Hematopoietic multipotent progenitor cell treated with erythropoietin and hydrocortisone succinate and interleukin-3 and kit ligand, for 8 days (in vitro differentiated cells): ENCODE measurements around the gene FAM120A.

ENCODE experiments used
- DNase-seq: peaks from one replicate; pipeline ENCODE4 v3.0.0-alpha.2; 2015

The FAM120A gene

GRCh38 chr9:93597142-93597706, 145.7 kb downstream of the FAM120A start:
- DNase-seq = no peak

DNA sequence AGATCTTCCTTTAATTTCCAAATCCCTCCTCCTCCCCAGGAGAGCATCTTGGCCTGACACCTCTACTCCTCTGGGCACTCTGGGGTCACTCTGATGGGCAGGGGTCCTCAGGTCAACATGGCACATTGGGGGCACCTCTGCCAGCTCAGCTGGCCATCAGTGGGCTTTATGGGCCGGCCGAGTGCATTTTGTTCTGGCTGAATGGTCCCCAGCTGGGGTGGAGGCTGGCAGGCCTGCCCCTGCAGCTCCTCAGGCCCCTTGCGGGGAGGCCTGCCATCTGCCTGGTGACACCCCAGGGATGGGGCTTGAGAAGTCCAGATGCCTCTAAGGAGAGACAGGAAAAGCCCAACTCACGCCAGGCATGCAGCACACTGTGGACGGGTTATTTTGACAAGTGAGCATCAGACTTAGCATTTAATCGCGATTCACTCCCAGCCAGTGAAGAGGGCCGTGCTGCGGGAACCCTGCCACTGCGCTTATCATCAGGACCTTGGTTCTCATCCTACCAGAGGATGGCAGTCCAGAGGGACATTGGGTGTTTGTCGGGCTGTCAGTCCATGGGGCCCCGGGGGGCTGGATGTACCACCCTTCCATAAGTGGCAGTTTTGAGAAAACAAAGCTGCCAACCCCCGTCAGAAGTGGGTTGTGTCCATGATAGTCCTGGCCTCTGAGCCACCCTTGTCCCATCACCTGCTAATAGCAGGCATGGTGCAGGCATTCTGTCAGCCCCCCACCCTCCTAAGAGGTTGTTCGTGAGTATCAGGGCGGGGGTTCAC, 146.6 kb downstream of the FAM120A start:
- DNase-seq = no peak

- no peak for DNase-seq
These were observed 147.3 kb downstream of the FAM120A start for GRCh38 chr9:93598647-93599241.

DNA sequence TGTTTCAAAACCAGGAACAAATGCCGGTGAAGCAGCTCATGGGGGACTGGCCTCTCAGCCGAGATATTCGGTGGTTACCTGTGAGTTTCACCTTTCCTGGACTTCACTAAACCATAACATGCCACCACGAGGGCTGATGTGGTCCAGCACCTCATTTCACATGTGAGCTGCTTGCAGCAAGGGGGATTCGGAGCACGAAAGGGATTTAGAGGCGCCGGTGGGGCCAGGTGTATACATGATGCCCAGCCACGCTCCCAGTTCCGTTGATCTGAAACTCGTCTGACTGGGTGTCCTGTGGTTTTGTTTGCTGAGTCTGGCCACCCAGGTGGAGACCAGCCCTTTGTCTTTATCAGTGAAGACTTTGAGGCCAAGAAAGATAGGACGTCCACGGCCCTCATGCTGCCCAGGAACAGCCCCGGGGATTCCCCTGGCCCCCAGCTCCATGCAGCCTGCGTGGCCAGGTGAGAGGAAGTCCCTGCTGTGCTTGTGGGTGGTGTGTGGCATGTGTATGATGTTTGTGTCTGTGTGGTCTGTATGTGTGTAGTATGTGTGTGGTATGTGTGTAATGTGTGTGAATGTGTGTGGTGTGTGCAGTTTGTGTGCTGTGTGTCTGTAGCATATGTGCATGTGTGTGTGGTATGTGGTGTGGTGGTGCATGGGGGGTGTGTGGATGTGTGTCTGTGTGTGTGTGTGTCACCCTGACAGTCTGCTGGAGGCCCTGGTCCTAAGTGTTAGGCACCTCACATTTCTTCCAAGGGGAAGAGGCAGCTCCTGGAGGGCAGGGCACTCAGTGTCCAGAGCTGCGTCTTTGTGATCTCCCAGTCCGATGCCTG, 148.3 kb downstream of the FAM120A start:
- DNase-seq = no peak

DNA sequence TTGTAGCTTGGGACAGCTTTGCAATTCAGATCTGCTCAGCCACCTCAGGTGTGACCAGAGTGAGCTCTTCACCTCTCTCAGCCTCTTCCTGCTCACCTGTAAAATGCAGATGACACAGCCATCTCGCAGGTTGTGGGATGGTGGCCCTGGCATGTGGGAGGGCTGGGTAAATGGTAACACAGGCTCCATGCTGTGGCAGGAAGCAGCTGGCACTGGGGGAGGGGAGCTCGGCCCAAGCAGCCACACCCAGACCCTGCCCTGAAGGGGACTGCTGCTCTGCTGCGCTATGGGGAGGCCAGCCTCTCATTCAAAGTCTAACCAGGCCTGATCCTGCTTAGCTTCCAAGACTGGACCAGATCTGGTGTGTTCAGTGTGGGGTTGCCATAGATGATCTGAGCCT, 149.0 kb downstream of the FAM120A start:
- peak; percentile 66 for DNase-seq

- no peak for DNase-seq
These were observed 149.6 kb downstream of the FAM120A start for GRCh38 chr9:93601063-93601462.

- DNase-seq = no peak
These were observed 150.2 kb downstream of the FAM120A start for GRCh38 chr9:93601666-93602065.

DNA sequence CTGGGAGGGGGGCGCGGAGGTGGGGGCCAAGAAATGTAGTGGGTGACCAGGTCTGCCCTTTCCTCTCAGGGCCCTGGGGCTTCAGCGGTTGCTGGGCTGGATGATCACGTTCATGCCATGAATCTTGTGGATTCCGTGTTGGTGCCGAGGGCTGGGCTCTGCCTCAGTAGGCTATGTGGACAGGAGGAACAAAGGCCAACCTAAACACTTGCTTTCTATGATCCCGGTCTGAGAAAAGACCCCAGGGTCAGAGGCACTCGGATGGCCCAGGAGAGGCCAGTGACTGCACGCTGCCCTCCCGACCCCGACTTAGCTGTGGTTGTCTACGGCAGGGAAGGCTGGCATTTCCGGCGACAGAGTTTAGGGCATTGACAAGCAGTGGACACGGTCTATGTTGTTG, 151.5 kb downstream of the FAM120A start:
- no peak for DNase-seq

GRCh38 chr9:93603906-93604326, 152.4 kb downstream of the FAM120A start:
- no peak for DNase-seq

DNA sequence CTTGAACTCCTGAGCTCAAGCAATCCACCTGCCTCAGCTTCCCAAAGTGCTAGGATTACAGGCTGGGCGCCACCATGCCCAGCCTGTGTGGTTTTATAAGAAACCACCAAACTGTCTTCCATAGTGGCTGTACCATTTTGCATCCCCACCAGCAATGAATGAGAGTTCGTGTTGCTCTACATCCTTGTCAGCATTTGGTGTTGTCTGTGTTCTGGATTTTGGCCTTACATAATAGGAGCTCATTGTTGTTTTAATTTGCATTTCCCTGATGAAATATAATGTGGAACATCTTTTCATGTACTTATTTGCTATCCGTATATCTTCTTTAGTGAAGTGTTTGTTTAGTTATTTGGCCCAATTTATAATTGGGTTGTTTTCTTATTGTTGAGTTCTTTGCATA, 154.7 kb downstream of the FAM120A start:
- DNase-seq = no peak

- no peak for DNase-seq
These were observed 158.7 kb downstream of the FAM120A start for GRCh38 chr9:93610206-93610605.

DNA sequence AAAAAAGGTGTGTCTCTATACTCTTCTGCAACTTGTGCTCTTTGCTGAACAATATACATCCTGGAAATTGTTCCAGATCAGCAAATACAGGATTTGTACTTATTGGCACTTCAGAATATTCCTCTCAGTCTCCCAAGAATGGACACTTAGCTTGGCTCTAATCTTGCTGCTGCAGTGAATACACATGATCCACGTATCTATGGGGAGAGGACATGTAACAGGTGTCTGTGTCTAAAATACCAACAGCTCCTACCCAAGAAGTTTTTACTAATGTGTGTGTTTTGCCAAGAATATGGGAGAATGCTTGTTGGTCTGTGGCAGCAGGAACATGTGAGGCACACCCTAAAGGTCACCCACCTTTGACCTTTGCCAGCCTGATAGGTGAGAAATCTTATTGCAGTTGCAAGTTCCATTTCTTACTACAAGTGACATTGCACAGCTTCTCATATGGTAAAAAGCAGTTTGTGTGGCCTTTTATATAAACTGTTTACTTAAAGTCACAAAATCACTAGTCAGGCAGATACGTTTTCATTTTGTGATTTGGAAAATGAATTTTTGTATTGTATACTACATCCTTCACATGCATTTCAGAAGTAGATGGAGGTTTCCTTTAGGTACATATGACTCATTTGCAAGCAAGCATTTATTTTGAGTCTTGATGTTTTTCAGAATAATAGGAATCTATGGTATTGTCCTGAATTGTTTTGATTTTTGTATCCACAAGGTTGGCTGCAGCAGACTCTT, 160.7 kb downstream of the FAM120A start:
- no peak for DNase-seq

- no peak for DNase-seq
These were observed 161.3 kb downstream of the FAM120A start for GRCh38 chr9:93612796-93613154.

DNA sequence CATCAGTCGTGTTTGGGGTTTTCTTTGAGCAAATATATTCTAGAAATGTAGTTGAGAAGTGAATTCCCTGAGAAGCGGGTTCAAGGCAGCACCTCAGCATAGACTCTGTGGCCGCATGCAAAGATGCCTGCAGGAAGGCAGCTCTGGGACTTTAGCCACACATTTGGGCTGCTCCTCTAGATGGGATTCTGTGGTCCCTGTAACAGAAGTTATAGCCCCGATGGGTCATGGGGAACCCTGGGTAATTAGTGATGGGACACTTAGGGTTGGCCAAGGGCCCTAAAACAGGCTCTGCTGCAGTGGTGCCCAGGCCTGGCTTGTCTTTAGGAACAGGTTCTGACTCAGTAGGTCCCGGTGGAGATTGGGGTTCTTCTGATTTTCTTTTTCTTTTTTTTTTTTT, 161.7 kb downstream of the FAM120A start:
- no peak for DNase-seq

- DNase-seq = no peak
These were observed 162.3 kb downstream of the FAM120A start for GRCh38 chr9:93613791-93614190.

DNA sequence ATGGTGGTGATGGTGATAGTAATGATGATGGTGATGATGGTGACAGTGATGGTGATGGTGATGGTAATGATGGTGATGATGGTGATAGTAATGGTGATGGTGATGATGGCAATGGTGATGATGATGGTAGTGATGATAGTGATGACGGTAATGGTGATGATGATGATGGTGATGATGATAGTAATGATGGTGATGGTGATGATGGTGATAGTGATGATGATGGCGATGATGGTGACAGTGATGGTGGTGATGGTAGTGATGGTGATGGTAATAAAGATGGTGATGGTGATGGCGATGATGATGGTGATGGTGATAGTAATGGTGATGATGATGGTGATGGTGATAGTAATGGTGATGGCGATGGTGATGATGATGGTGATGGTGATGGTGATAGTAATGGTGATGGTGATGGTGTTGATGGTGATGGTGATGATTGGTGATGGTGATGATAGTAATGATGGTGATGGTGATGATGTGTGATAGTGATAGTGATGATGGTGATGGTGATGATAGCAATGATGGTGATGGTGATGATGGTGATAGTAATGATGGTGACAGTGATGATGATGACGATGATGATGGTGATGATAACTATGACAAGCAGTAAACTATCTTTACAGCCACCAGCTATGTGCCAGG, 163.5 kb downstream of the FAM120A start:
- DNase-seq = no peak
